Lung (tissue), 12 donors: Measurements from ENCODE around the gene KCTD20. TPM values are rescaled to one million over a fixed set of nuclear protein-coding genes. Genes with fewer than 3 reads are reported as not detected.

Source experiments
- ATAC-seq: fragments of 200-7000 bp; cut with Tn5 transposase; one replicate; pipeline ENCODE4 v1.9.1; 2020; ENCODE audit warnings: moderate number of reproducible peaks; ENCODE audit not compliant: insufficient read depth, low FRiP score
- DNase-seq, 3 donors: peaks; one replicate each; pipeline ENCODE4 v3.0.0-alpha.2; 2013 to 2017
- H3K27ac ChIP-seq, 2 donors: one replicate each; pipeline ENCODE4 v1.5.1; 2013; ENCODE audit warnings: mild to moderate bottlenecking in 2 of 2, moderate library complexity in 2 of 2, control low read depth in 1 of 2, inconsistent platforms in 1 of 2, low read depth in 1 of 2, low read length in 1 of 2
- H3K27me3 ChIP-seq, 3 donors: one replicate each; pipeline ENCODE4 v1.5.1; 2013; ENCODE audit warnings: low read length in 2 of 3; ENCODE audit not compliant: control insufficient read depth in 3 of 3, insufficient read depth in 3 of 3
- H3K36me3 ChIP-seq, 4 donors: one replicate each; pipeline ENCODE4 v1.5.1; 2013; ENCODE audit warnings: low read length in 4 of 4, mild to moderate bottlenecking in 1 of 4, moderate library complexity in 1 of 4; ENCODE audit not compliant: control insufficient read depth in 4 of 4, insufficient read depth in 4 of 4
- H3K4me1 ChIP-seq, 5 donors: one replicate each; pipeline ENCODE4 v1.5.1; 2013; ENCODE audit warnings: low read length in 5 of 5, mild to moderate bottlenecking in 2 of 5, moderate library complexity in 1 of 5; ENCODE audit not compliant: control insufficient read depth in 5 of 5, insufficient read depth in 5 of 5
- H3K4me3 ChIP-seq: one replicate; pipeline ENCODE4 v1.5.1; 2013; ENCODE audit warnings: mild to moderate bottlenecking, control low read depth, moderate library complexity
- H3K9ac ChIP-seq, 2 donors: one replicate each; pipeline ENCODE4 v1.5.1; 2013; ENCODE audit warnings: low read length in 2 of 2, control low read depth in 1 of 2; ENCODE audit not compliant: insufficient read depth in 1 of 2
- H3K9me3 ChIP-seq, 4 donors: one replicate each; pipeline ENCODE4 v1.5.1; 2013; ENCODE audit warnings: low read length in 3 of 4, mild to moderate bottlenecking in 1 of 4, moderate library complexity in 1 of 4; ENCODE audit not compliant: control insufficient read depth in 4 of 4, insufficient read depth in 3 of 4
- CTCF ChIP-seq: IDR thresholded peaks from 2 replicates; pipeline ENCODE4 v1.5.1; 2012; ENCODE audit warnings: mild to moderate bottlenecking; ENCODE audit errors: control extremely low read depth, extremely low read depth
- WGBS, 2 donors: extraction: QIAGEN DNeasy Blood & Tissue Kit; methylation state at CpG; one replicate each; pipeline ENCODE4 v1.1.7; 2013; 5-methylcytosine and 5-hydroxymethylcytosine counted together
- polyA plus RNA-seq, 2 donors: library from polyadenylated mRNA; stranded (reverse); fragments of 200-250 nt; gene quantifications; one replicate each; pipeline ENCODE4 v1.2.1, GENCODE V29; 2013
- total RNA-seq, 2 donors: library from RNA; depleted of rRNA in 1 of 2; stranded (reverse); fragments of >200 nt in 1 of 2; gene quantifications; one replicate each; pipeline ENCODE4 v1.2.1, GENCODE V29; 2014 to 2021
- donor health status: control.
- donor health status: control.
- donor health status: Bipolar disorder and iron deficiency.
- donor health status: healthy.
- donor health status: DM: yes; HTN: yes; CAD: no.

The KCTD20 gene
- total and polyA plus RNA-seq, 4 donors: 11.5 to 56.7 (median 36.0) TPM

- Histone ChIP-seq H3K9me3 (peaks cover 0 to 5% (median 0%) of the 10 kb centered on the region in 4 donors), H3K27me3 (no peaks in the 10 kb centered on the region), H3K9ac (no peak overlapping the region), H3K4me3 (no peak overlapping the region), H3K36me3 (peaks cover 8 to 27% (median 18%) of the 10 kb centered on the region in 4 donors), H3K4me1 (no peaks in the 10 kb centered on the region), H3K27ac (no peak overlapping the region)
- DNase-seq (peak in 1 of 3 donors; percentile 24), ATAC-seq (no peak)
- TF ChIP-seq CTCF: no peak
- 79% methylated on average over 2 of the region's 2 CpGs for WGBS, 2 donors
These were observed 63.8 kb downstream of the KCTD20 start for GRCh38 chr6:36506611-36507010.

GRCh38 chr6:36508532-36508931 is 65.7 kb downstream of the KCTD20 start:
- Histone ChIP-seq H3K27me3 (no peaks in the 10 kb centered on the region), H3K4me3 (no peak overlapping the region), H3K9ac (no peak overlapping the region), H3K4me1 (no peaks in the 10 kb centered on the region), H3K9me3 (peaks cover 0 to 5% (median 0%) of the 10 kb centered on the region in 4 donors), H3K27ac (no peak overlapping the region), H3K36me3 (peaks cover 11 to 32% (median 22%) of the 10 kb centered on the region in 4 donors)
- 95 to 96% methylated on average over 10 of the region's 10 CpGs for WGBS, 2 donors
- no peak for ATAC-seq
- DNase-seq: no peak
- no peak for TF ChIP-seq CTCF

- no peak for ATAC-seq
- H3K9me3 ChIP-seq: peaks cover 0 to 5% (median 0%) of the 10 kb centered on the region in 4 donors
- WGBS, 2 donors: 97 to 100% methylated on average over 3 of the region's 3 CpGs
These were observed 67.6 kb downstream of the KCTD20 start for GRCh38 chr6:36510365-36510764.

More at GRCh38 chr6:36510365-36510764, 67.6 kb downstream of the KCTD20 start:
- no peaks in the 10 kb centered on the region for H3K4me1 ChIP-seq
- no peak overlapping the region for H3K4me3 ChIP-seq
- H3K36me3 ChIP-seq: peaks cover 17 to 35% (median 27%) of the 10 kb centered on the region in 4 donors
- no peak for TF ChIP-seq CTCF
- DNase-seq: no peak
- no peak overlapping the region for H3K9ac ChIP-seq
- H3K27ac ChIP-seq: no peak overlapping the region
- H3K27me3 ChIP-seq: no peaks in the 10 kb centered on the region
